Peyer's patch (tissue), 4 donors: Measurements from ENCODE around the gene ZNF429. TPM values are rescaled to one million over a fixed set of nuclear protein-coding genes. Genes with fewer than 3 reads are reported as not detected.
"Not testable (repeated sequence)": the region's sequence is repeated elsewhere in the genome, so short reads cannot be mapped to it uniquely, and the experiment has no call there.

Source experiments
- DNase-seq, 3 donors: peaks; one replicate each; pipeline ENCODE4 v3.0.0-alpha.2; 2017 to 2019
- H3K27ac ChIP-seq, 4 donors: fragments of 200-600 bp; sonication (generic); one replicate each; pipeline ENCODE4 v1.5.1; 2016 to 2019
- H3K27me3 ChIP-seq, 2 donors: fragments of 200-600 bp; sonication (generic); one replicate each; pipeline ENCODE4 v1.5.1; 2019
- H3K36me3 ChIP-seq, 3 donors: fragments of 200-600 bp; sonication (generic); one replicate each; pipeline ENCODE4 v1.5.1; 2016 to 2019
- H3K4me1 ChIP-seq, 4 donors: fragments of 200-600 bp; sonication (generic); one replicate each; pipeline ENCODE4 v1.5.1; 2016 to 2019
- H3K4me3 ChIP-seq, 4 donors: fragments of 200-600 bp; sonication (generic); 1 replicate in 3 of 4; 2 replicates in 1 of 4; pipeline ENCODE4 v1.5.1; 2016 to 2019; ENCODE audit warnings: mild to moderate bottlenecking in 1 of 4
- H3K9me3 ChIP-seq, 4 donors: fragments of 200-600 bp; sonication (generic); one replicate each; pipeline ENCODE4 v1.5.1; 2016 to 2019; ENCODE audit warnings: mild to moderate bottlenecking in 1 of 4
- CTCF ChIP-seq, 6 experiments: fragments of 450-650 bp in 4 of 6; fragments of 200-600 bp in 2 of 6; sonication (generic) in 1 of 6; IDR thresholded peaks; one replicate each; pipeline ENCODE4 v1.5.1; 2017 to 2019; ENCODE audit warnings: antibody characterized with exemption in 6 of 6, mild to moderate bottlenecking in 3 of 6, moderate library complexity in 1 of 6
- POLR2A ChIP-seq, 2 donors: fragments of 450-650 bp; IDR thresholded peaks; one replicate each; pipeline ENCODE4 v1.5.1; 2017; ENCODE audit warnings: antibody characterized with exemption in 2 of 2, mild to moderate bottlenecking in 2 of 2, moderate library complexity in 2 of 2
- total RNA-seq, 4 donors: library from RNA; depleted of rRNA; stranded (reverse); fragments of >200 nt; gene quantifications; one replicate each; pipeline ENCODE4 v1.1.0, GENCODE V29; 2016

The ZNF429 gene
- total RNA-seq, 4 donors from 2014 or later, result 8.4 to 28.2 (median 20.0) TPM

DNA sequence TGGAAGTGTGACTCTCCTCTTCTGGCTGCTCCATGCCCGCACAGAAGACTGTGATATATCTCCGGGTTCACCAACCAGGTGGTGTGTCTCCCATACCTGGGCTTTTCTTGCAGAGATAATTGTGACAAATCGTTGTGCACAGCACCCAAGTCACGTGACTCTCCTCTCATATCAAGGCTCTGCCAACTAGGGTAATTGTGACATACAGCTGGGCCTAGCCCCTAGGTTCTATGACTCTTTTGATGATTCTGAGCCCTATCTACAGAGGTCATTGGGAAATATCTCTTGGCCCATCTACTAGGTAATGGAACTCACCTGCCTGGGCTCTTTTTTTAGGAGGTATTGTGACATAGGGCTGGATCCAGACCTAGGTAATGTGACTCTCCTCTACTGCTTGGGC, 89.8 kb downstream of the ZNF429 start:
- TF ChIP-seq POLR2A (IDR thresholded peaks at IDR 0.05) (no peak), CTCF (IDR thresholded peaks at IDR 0.05) (no peak)
- no peak overlapping the region for H3K4me3 ChIP-seq
- H3K27ac ChIP-seq, result no peak overlapping the region
- no peaks in the 10 kb centered on the region for H3K9me3 ChIP-seq
- no peaks in the 10 kb centered on the region for H3K27me3 ChIP-seq
- no peaks in the 10 kb centered on the region for H3K36me3 ChIP-seq
- H3K4me1 ChIP-seq, result no peaks in the 10 kb centered on the region
- DNase-seq, result no peak

DNA sequence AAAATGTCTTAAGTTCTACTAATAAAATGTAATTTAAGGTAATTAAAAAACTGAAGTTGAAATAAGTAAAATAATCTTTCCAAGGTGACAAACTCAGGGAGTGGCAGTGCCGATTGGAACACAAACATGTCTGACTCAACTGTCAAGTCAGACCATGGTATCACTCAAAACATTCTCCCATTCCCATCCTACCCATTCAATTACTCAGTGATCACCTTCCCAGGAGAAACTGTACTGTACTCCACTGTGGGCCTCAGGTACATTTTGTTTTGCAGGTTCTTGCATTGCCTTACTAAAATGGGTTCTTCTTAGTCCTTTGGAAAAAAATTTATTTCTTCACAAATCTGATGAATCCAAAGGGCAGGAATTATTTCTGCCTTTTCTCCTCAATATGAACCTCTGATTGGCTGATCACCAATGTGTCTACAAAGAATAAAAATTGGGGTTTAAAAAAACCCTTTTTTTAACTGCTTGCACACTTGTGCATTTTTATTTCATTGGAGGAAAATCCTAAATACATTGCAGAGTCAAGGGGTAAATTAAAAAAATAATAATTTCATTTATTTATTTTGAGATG, 96.8 kb downstream of the ZNF429 start:
- Histone ChIP-seq H3K36me3 (no peaks in the 10 kb centered on the region), H3K27ac (no peak overlapping the region), H3K9me3 (no peaks in the 10 kb centered on the region), H3K4me3 (no peak overlapping the region), H3K4me1 (peaks cover 0 to 5% (median 0%) of the 10 kb centered on the region in 4 donors), H3K27me3 (no peaks in the 10 kb centered on the region)
- DNase-seq, result no peak
- TF ChIP-seq POLR2A (IDR thresholded peaks at IDR 0.05), result no peak
- no peak for TF ChIP-seq CTCF (IDR thresholded peaks at IDR 0.05)

DNA sequence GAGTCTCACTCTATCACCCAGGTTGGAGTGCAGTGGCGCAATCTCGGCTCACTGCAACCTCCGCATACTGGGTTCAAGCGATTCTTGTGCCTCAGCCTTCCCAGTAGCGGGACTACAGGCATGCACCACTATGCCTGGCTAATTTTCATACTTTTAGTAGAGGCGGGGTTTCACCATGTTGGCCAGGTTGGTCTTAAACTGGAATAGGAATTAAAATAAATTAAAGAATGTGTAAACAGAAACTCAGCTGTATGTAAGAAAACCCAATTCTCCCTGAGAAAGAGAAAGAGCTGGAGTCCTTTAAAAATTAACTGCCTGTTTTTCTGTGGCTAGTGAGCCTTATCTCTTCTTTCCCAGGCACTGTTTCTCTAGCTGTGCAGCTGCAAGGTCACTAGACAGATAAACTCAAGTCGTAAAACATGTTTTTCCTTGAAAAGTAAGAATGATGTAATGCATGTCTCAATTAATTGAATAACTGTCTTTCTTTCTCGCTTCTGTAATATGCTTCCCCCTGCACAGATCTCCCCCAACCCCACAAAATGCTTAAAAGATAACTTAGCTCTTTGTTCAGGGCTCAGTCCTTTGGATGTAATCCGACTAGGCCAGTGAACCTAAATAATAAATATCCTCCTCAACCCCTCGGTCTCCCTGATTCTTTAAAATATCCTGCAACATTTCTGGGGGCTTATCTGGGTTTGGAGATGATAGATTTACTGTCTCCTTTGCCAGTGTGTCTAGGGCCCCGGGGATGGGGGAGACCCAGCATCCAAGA, 97.4 kb downstream of the ZNF429 start:
- H3K9me3 ChIP-seq, H3K4me3 ChIP-seq, H3K36me3 ChIP-seq, H3K27ac ChIP-seq, DNase-seq, H3K4me1 ChIP-seq, H3K27me3 ChIP-seq: not testable (repeated sequence)

- no peaks in the 10 kb centered on the region for H3K9me3 ChIP-seq
- no peaks in the 10 kb centered on the region for H3K36me3 ChIP-seq
- peak overlapping the region in 2 of 4 donors; percentile 30 to 59 for H3K27ac ChIP-seq
- no peaks in the 10 kb centered on the region for H3K27me3 ChIP-seq
- peak overlapping the region in 3 of 4 donors; percentile 26 to 45 (median 41) for H3K4me3 ChIP-seq
- H3K4me1 ChIP-seq, result peaks cover 0 to 5% (median 0%) of the 10 kb centered on the region in 4 donors
- DNase-seq, result no peak
- TF ChIP-seq CTCF (IDR thresholded peaks at IDR 0.05) (no peak), POLR2A (IDR thresholded peaks at IDR 0.05) (no peak)
These were observed 98.2 kb downstream of the ZNF429 start for GRCh38 chr19:21603431-21604231.

DNA sequence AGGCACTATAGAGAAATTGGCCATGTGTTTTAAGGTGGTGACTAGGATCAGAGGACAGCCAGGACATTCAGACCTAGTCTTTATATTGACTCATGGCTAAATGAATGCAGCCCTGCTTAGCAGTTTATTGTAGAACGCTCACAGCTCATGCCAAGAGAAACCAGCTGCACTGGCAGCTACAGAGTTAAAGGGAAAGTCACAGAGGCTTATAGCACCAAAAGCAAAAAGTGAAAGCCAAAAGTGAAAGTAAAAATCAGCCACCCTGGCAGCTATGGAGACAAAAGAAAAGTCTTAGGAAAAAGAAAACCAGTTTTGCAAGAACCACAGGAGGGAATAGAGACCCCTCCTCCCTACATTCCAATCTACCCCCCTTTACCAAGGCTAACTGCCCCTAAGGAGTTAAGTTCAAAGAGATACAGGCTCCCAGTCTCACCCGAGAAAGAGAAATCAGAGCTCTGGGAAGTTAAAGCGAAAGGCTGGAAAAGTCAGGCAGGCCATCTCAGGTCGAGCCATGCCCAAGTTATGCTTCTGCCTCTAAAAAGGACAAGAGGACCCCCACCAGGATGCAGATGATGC, 99.0 kb downstream of the ZNF429 start:
- H3K27ac ChIP-seq, result peak overlapping the region; percentile 8 to 59 (median 40)
- no peak for TF ChIP-seq CTCF (IDR thresholded peaks at IDR 0.05)
- no peak for TF ChIP-seq POLR2A (IDR thresholded peaks at IDR 0.05)
- H3K4me1 ChIP-seq, result peaks cover 0 to 5% (median 0%) of the 10 kb centered on the region in 4 donors
- H3K4me3 ChIP-seq, result peak overlapping the region; percentile 26 to 45 (median 42)
- H3K27me3 ChIP-seq, result no peaks in the 10 kb centered on the region
- H3K36me3 ChIP-seq, result no peaks in the 10 kb centered on the region
- H3K9me3 ChIP-seq, result no peaks in the 10 kb centered on the region
- no peak for DNase-seq

Other genes starting within 250 kb of the ZNF429 start
- gene ZNF708, start 176.2 kb upstream of the ZNF429 start, total RNA-seq, result 10 to 100 TPM; 13.1 to 20.6 (median 17.5) TPM
- 10 to 100 TPM in 2 of 4 donors, 1 to 10 TPM in 2; 1.8 to 18.2 (median 7.5) TPM for gene ZNF738, start 146.6 kb upstream of the ZNF429 start, total RNA-seq
- gene ZNF493, start 108.5 kb upstream of the ZNF429 start, total RNA-seq, result 10 to 100 TPM; 26.1 to 54.5 (median 44.3) TPM